Frontal cortex (tissue), 4 donors: Measurements from ENCODE around the gene WDR48. TPM values are rescaled to one million over a fixed set of nuclear protein-coding genes. Genes with fewer than 3 reads are reported as not detected.

Experiments
- DNase-seq, 2 donors: peaks; one replicate each; pipeline ENCODE4 v3.0.0; 2012; ENCODE audit warnings: low spot score in 2 of 2
- FAIRE-seq: peaks from 2 replicates; lab custom pipeline; 2012; peaks lifted over from hg19 to GRCh38; lab: Jason Lieb, UNC
- total RNA-seq: library from RNA; depleted of rRNA; stranded (reverse); fragments of >200 nt; gene quantifications from one replicate; pipeline ENCODE4 v1.2.3, GENCODE V29; 2014
- donor health status: control.
- donor health status: control.
- donor health status: control.

The WDR48 gene
- total RNA-seq, 1 donor from 2014 or later = 111 TPM

- no peak for FAIRE-seq
These were observed 62.6 kb downstream of the WDR48 start for GRCh38 chr3:39114456-39114855.

GRCh38 chr3:39115870-39116269, 64.1 kb downstream of the WDR48 start:
- FAIRE-seq = no peak
- no peak for DNase-seq

More at GRCh38 chr3:39114456-39114855, 62.6 kb downstream of the WDR48 start:
- no peak for DNase-seq

GRCh38 chr3:39118079-39118478, 66.3 kb downstream of the WDR48 start:
- FAIRE-seq = no peak
- no peak for DNase-seq

- no peak for FAIRE-seq
- no peak for DNase-seq
These were observed 67.3 kb downstream of the WDR48 start for GRCh38 chr3:39118931-39119660.

GRCh38 chr3:39121621-39122020, 69.8 kb downstream of the WDR48 start:
- DNase-seq (no peak), FAIRE-seq (no peak)

- FAIRE-seq (no peak), DNase-seq (no peak)
These were observed 71.0 kb downstream of the WDR48 start for GRCh38 chr3:39122813-39123212.

GRCh38 chr3:39124876-39125840, 73.3 kb downstream of the WDR48 start:
- no peak for FAIRE-seq
- DNase-seq = no peak

GRCh38 chr3:39125841-39126500, 74.2 kb downstream of the WDR48 start:
- DNase-seq (no peak), FAIRE-seq (no peak)

- no peak for FAIRE-seq
These were observed 74.8 kb downstream of the WDR48 start for GRCh38 chr3:39126532-39127071.

GRCh38 chr3:39127269-39127907, 75.6 kb downstream of the WDR48 start:
- no peak for DNase-seq
- no peak for FAIRE-seq

More at GRCh38 chr3:39126532-39127071, 74.8 kb downstream of the WDR48 start:
- no peak for DNase-seq

GRCh38 chr3:39127908-39128304, 76.1 kb downstream of the WDR48 start:
- FAIRE-seq = no peak
- DNase-seq = no peak

- no peak for DNase-seq
- no peak for FAIRE-seq
These were observed 77.1 kb downstream of the WDR48 start for GRCh38 chr3:39128951-39129350.

GRCh38 chr3:39130026-39130425, 78.2 kb downstream of the WDR48 start:
- FAIRE-seq = no peak

GRCh38 chr3:39130693-39131265, 79.0 kb downstream of the WDR48 start:
- DNase-seq = no peak
- no peak for FAIRE-seq

More at GRCh38 chr3:39130026-39130425, 78.2 kb downstream of the WDR48 start:
- no peak for DNase-seq

GRCh38 chr3:39132096-39133092, 80.6 kb downstream of the WDR48 start:
- DNase-seq (no peak), FAIRE-seq (no peak)

GRCh38 chr3:39133093-39133490, 81.3 kb downstream of the WDR48 start:
- no peak for FAIRE-seq
- no peak for DNase-seq

- FAIRE-seq (no peak), DNase-seq (no peak)
These were observed 82.0 kb downstream of the WDR48 start for GRCh38 chr3:39133822-39134221.

- FAIRE-seq = no peak
- no peak for DNase-seq
These were observed 82.5 kb downstream of the WDR48 start for GRCh38 chr3:39134305-39134704.
